ENCODE results near the gene TULP4.
"Not testable (repeated sequence)": the region's sequence is repeated elsewhere in the genome, so short reads cannot be mapped to it uniquely, and the experiment has no call there.

Gene TULP4

GRCh38 chr6:158475344-158476302 is 163.4 kb downstream of the TULP4 start:
- no peak for DNase-seq

- DNase-seq = no peak
These were observed 164.1 kb downstream of the TULP4 start for GRCh38 chr6:158476389-158476788.

- DNase-seq = not testable (repeated sequence)
These were observed 165.5 kb downstream of the TULP4 start for GRCh38 chr6:158477722-158478121.

- DNase-seq = no peak
These were observed 168.7 kb downstream of the TULP4 start for GRCh38 chr6:158480989-158481388.

- no peak for DNase-seq
These were observed 169.6 kb downstream of the TULP4 start for GRCh38 chr6:158481690-158482473.

- no peak for DNase-seq
These were observed 173.2 kb downstream of the TULP4 start for GRCh38 chr6:158485431-158485830.

GRCh38 chr6:158487495-158487894 is 175.2 kb downstream of the TULP4 start:
- no peak for DNase-seq

- DNase-seq = no peak
These were observed 175.8 kb downstream of the TULP4 start for GRCh38 chr6:158488065-158488464.

- DNase-seq = no peak
These were observed 177.2 kb downstream of the TULP4 start for GRCh38 chr6:158489441-158489840.

- no peak for DNase-seq
These were observed 180.6 kb downstream of the TULP4 start for GRCh38 chr6:158492881-158493280.

- no peak for DNase-seq
These were observed 184.4 kb downstream of the TULP4 start for GRCh38 chr6:158496700-158497099.

GRCh38 chr6:158497620-158498019 is 185.4 kb downstream of the TULP4 start:
- DNase-seq = no peak

GRCh38 chr6:158498362-158498761 is 186.1 kb downstream of the TULP4 start:
- DNase-seq = no peak

GRCh38 chr6:158499601-158500000 is 187.3 kb downstream of the TULP4 start:
- no peak for DNase-seq

GRCh38 chr6:158500016-158500735 is 187.9 kb downstream of the TULP4 start:
- no peak for DNase-seq

GRCh38 chr6:158501360-158502262 is 189.3 kb downstream of the TULP4 start:
- DNase-seq = no peak

GRCh38 chr6:158502263-158502950 is 190.1 kb downstream of the TULP4 start:
- DNase-seq = no peak

GRCh38 chr6:158503222-158503621 is 191.0 kb downstream of the TULP4 start:
- DNase-seq = no peak

GRCh38 chr6:158503846-158504245 is 191.6 kb downstream of the TULP4 start:
- DNase-seq = no peak

GRCh38 chr6:158505194-158505593 is 192.9 kb downstream of the TULP4 start:
- DNase-seq = no peak

- no peak for DNase-seq
These were observed 194.3 kb downstream of the TULP4 start for GRCh38 chr6:158506601-158507000.

All from T-helper 1 cell (primary cell).